Transverse colon (tissue), 4 donors: ENCODE results near the gene CORT. TPM values are rescaled to one million over a fixed set of nuclear protein-coding genes. Genes with fewer than 3 reads are reported as not detected.
A peak's percentile ranks its signal among the peaks of the same experiment; 100 is the strongest.
"Not testable (repeated sequence)": the region's sequence is repeated elsewhere in the genome, so short reads cannot be mapped to it uniquely, and the experiment has no call there.

Source experiments
- DNase-seq: peaks from one replicate; pipeline ENCODE4 v3.0.0-alpha.2; 2019
- H3K27ac ChIP-seq, 4 donors: fragments of 200-600 bp; sonication (generic); 2 replicates each; pipeline ENCODE4 v1.5.1; 2016 to 2018; ENCODE audit warnings: inconsistent platforms in 4 of 4
- H3K27me3 ChIP-seq: fragments of 200-600 bp; sonication (generic); 2 replicates; pipeline ENCODE4 v1.5.1; 2017; ENCODE audit warnings: inconsistent platforms
- H3K36me3 ChIP-seq, 4 donors: fragments of 200-600 bp; sonication (generic); 2 replicates each; pipeline ENCODE4 v1.5.1; 2017 to 2019; ENCODE audit warnings: inconsistent platforms in 4 of 4
- H3K4me1 ChIP-seq, 4 donors: fragments of 200-600 bp; sonication (generic); 2 replicates each; pipeline ENCODE4 v1.5.1; 2017 to 2020; ENCODE audit warnings: inconsistent platforms in 4 of 4
- H3K4me3 ChIP-seq, 4 donors: fragments of 200-600 bp; sonication (generic); 1 replicate in 1 of 4; 2 replicates in 3 of 4; pipeline versions ENCODE4 v1.5.1 to v1.6.1; 2017 to 2019; ENCODE audit warnings: inconsistent platforms in 4 of 4
- H3K9me3 ChIP-seq, 2 donors: fragments of 200-600 bp; sonication (generic); 2 replicates each; pipeline ENCODE4 v1.5.1; 2017 to 2019; ENCODE audit warnings: inconsistent platforms in 2 of 2
- CTCF ChIP-seq, 5 experiments: fragments of 200-600 bp in 3 of 5; fragments of 450-650 bp in 2 of 5; sonication (generic) in 3 of 5; IDR thresholded peaks; 1 replicate in 2 of 5; 2 replicates in 3 of 5; pipeline ENCODE4 v1.5.1; 2016 to 2017; ENCODE audit warnings: antibody characterized with exemption in 5 of 5, inconsistent platforms in 3 of 5, mild to moderate bottlenecking in 2 of 5, moderate library complexity in 1 of 5
- EP300 ChIP-seq: sonication (generic); formaldehyde crosslinking; IDR thresholded peaks from one replicate; pipeline ENCODE4 v1.6.1; 2017; ENCODE audit warnings: antibody characterized with exemption, low read depth
- POLR2A ChIP-seq: fragments of 450-650 bp; IDR thresholded peaks from one replicate; pipeline ENCODE4 v1.6.1; 2016; ENCODE audit warnings: antibody characterized with exemption, mild to moderate bottlenecking, moderate library complexity
- POLR2AphosphoS5 ChIP-seq, 3 donors: sonication (generic); formaldehyde crosslinking; IDR thresholded peaks; one replicate each; pipeline ENCODE4 v1.6.1; 2016; ENCODE audit warnings: antibody characterized with exemption in 3 of 3
- WGBS, 2 donors: methylation state at CpG; one replicate each; pipeline ENCODE4 v1.1.5; 2018; ENCODE audit warnings: low coverage in 1 of 2; 5-methylcytosine and 5-hydroxymethylcytosine counted together
- in situ Hi-C, 4 donors: fragments of 200-750 bp; cut with MboI; loops; one replicate each; pipeline versions ENCODE4 v1.15.0 to v1.15.1; 2017; ENCODE audit warnings: low sequenced_read_pairs in 3 of 4, low pct_ligation_motif_present in 1 of 4, low pct_unique_long_range_greater_than_20kb in 1 of 4
- intact Hi-C: fragments of 100-400 bp; cut with DNase I; formaldehyde crosslinking; loops from one replicate; pipeline ENCODE4 v1.15.1; 2023; ENCODE audit warnings: low total_unique reads
- total RNA-seq, 4 donors: library from RNA; depleted of rRNA; stranded (reverse); fragments of >200 nt; gene quantifications; one replicate each; pipeline ENCODE4 v1.1.0, GENCODE V29; 2016

Gene CORT
- total RNA-seq, 4 donors from 2014 or later = 1.1 to 6.4 (median 2.6) TPM; not detected in 1

DNA sequence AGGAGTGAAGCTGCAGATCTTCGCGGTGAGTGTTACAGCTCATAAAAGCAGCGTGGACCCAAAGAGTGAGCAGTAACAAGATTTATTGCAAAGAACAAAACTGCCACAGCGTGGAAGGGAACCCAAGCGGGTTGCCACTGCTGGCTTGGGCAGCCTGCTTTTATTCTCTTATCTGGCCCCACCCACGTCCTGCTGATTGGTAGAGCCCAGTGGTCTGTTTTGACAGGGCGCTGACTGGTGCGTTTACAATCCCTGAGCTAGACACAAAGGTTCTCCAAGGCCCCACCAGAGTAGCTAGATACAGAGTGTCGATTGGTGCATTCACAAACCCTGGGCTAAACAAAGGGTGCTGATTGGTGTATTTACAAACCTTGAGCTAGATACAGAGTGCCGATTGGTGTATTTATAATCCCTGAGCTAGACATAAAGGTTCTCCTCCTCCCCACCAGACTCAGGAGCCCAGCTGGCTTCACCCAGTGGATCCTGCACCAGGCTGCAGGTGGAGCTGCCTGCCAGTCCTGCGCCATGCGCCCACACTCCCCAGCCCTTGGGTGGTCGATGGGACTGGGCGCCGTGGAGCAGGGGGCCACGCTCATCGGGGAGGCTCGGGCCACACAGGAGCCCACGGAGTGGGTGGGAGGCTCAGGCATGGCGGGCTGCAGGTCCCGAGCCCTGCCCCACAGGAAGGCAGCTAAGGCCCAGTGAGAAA lies 23.9 kb upstream of the CORT start:
- in situ Hi-C loops (loop anchor here in 1 of 4 donors (10.0 kb wide), 1 partner anchor 51 kb away; no protein-coding TSS in a partner anchor), intact Hi-C loops (loop anchor here (5.0 kb wide), 1 partner anchor 49 kb away; no protein-coding TSS in a partner anchor)
- not testable (repeated sequence) for DNase-seq, H3K36me3 ChIP-seq, H3K9me3 ChIP-seq, H3K4me3 ChIP-seq, H3K4me1 ChIP-seq, H3K27me3 ChIP-seq, H3K27ac ChIP-seq
- WGBS, 2 donors = 70% methylated on average over 14 of the region's 21 CpGs; no CpG with 5 or more reads in 1 of the 2 donors
- TF ChIP-seq POLR2A (peak; percentile 15), POLR2AphosphoS5 (IDR thresholded peaks at IDR 0.05) (peak in 1 of 3 donors; percentile 12)

- H3K36me3 ChIP-seq, DNase-seq, H3K27me3 ChIP-seq, H3K4me3 ChIP-seq, H3K27ac ChIP-seq, H3K9me3 ChIP-seq: not testable (repeated sequence)
- intact Hi-C loops (loop anchor here (5.0 kb wide), 1 partner anchor 49 kb away; no protein-coding TSS in a partner anchor), in situ Hi-C loops (loop anchor here in 1 of 4 donors (10.0 kb wide), 1 partner anchor 52 kb away; no protein-coding TSS in a partner anchor)
- peaks cover 0 to 13% (median 10%) of the 10 kb centered on the region in 4 donors for H3K4me1 ChIP-seq
- 92% methylated on average over 4 of the region's 21 CpGs; no CpG with 5 or more reads in 1 of the 2 donors for WGBS, 2 donors
Measured at GRCh38 chr1:10426535-10426848, 23.3 kb upstream of the CORT start.

GRCh38 chr1:10428984-10429383 lies 20.8 kb upstream of the CORT start:
- no peak for DNase-seq
- Histone ChIP-seq H3K36me3 (no peaks in the 10 kb centered on the region), H3K4me1 (peaks cover 0 to 19% (median 14%) of the 10 kb centered on the region in 4 donors), H3K4me3 (no peak overlapping the region), H3K27me3 (no peaks in the 10 kb centered on the region), H3K9me3 (no peaks in the 10 kb centered on the region), H3K27ac (no peak overlapping the region)
- 80 to 92% methylated on average over 1 to 5 of the region's 5 CpGs for WGBS, 2 donors
- intact Hi-C loops = loop anchor here (5.0 kb wide), 1 partner anchor 52 kb away; no protein-coding TSS in a partner anchor
- no peak for TF ChIP-seq CTCF (IDR thresholded peaks at IDR 0.05)
- no peak for TF ChIP-seq POLR2A
- in situ Hi-C loops = loop anchor here in 1 of 4 donors (10.0 kb wide), 1 partner anchor 54 kb away; no protein-coding TSS in a partner anchor

- Histone ChIP-seq H3K27ac (peak overlapping the region; percentile 78 to 85 (median 82)), H3K27me3 (no peaks in the 10 kb centered on the region), H3K4me3 (peak overlapping the region; percentile 8 to 85 (median 68)), H3K4me1 (peaks cover 0 to 19% (median 14%) of the 10 kb centered on the region in 4 donors), H3K36me3 (no peaks in the 10 kb centered on the region), H3K9me3 (no peaks in the 10 kb centered on the region)
- peak; percentile 24 for DNase-seq
- TF ChIP-seq EP300 (no peak), POLR2AphosphoS5 (IDR thresholded peaks at IDR 0.05) (no peak), CTCF (IDR thresholded peaks at IDR 0.05) (no peak), POLR2A (no peak)
- in situ Hi-C loops (loop anchor here in 1 of 4 donors (10.0 kb wide), 2 partner anchors 55 to 65 kb away; no protein-coding TSS in a partner anchor), intact Hi-C loops (loop anchor here (2.0 to 5.0 kb wide), 2 partner anchors 53 to 65 kb away; no protein-coding TSS in a partner anchor)
- WGBS, 2 donors = 12 to 27% methylated on average over 3 to 16 of the region's 16 CpGs
Measured at GRCh38 chr1:10429868-10430215, 20.0 kb upstream of the CORT start.

DNA sequence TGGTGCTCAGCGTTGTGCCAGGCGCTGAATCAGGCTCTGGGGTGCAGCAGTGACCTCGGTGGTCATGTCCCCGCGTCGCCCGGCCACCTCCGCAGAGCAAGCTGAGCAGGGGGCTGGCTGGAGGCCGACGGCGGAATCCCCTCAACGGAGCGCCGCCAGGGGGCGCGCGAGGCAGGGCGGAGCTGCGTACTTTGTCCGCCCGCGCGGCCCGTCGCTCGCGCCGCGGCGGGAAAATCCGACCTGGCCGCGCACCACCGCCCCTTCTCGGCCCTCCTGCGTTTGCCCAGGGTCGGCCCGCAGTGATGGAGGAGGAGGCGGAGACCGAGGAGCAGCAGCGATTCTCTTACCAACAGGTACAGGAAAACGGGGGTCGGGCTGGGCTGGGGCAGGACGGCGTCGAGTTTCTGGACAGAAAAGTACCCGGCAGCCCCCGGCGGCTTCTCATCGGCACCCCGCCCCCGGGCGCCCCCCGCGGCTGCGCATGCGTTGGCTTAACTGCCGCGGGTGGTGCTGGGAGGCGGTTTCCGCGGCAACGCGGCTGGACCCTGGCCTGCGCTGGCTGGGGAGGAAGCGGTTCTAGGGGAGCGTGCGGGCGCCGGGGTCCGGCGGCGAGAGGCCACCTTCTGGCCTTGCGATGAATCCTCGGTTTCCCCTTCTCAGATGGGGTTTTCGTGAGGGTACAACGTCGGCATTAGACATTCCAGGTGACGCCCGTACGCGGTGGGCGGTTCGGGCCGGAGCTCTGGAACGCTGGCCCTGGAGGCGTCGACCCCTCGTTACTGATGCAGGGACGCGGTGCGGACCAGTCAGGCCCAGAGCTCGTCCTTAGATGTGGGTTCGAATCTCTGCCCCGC lies 19.4 kb upstream of the CORT start, which contains the start of gene CENPS:
Gene CENPS (plus strand): TSS at position 218 of the 854 bp plus-strand sequence. CDS start 85 bp downstream, at position 303.
- in situ Hi-C loops (loop anchor here in 1 of 4 donors (10.0 kb wide), 1 partner anchor 64 kb away; no protein-coding TSS in a partner anchor), intact Hi-C loops (loop anchor here (2.0 kb wide), 1 partner anchor 64 kb away; no protein-coding TSS in a partner anchor)
- peak; percentile 94 to 99 (median 98) for TF ChIP-seq CTCF (IDR thresholded peaks at IDR 0.05)
- TF ChIP-seq EP300 = no peak
- peak; percentile 9 to 43 (median 23) for TF ChIP-seq POLR2AphosphoS5 (IDR thresholded peaks at IDR 0.05)
- peak; percentile 37 for TF ChIP-seq POLR2A

More for the DNA sequence above, 19.4 kb upstream of the CORT start, which contains the start of gene CENPS:
- Histone ChIP-seq H3K4me1 (peaks cover 0 to 19% (median 14%) of the 10 kb centered on the region in 4 donors), H3K27ac (peak within 1 kb of the TSS; percentile 78 to 85 (median 82)), H3K9me3 (no peaks in the 10 kb centered on the region), H3K4me3 (peak within 1 kb of the TSS; percentile 52 to 85 (median 68)), H3K27me3 (no peaks in the 10 kb centered on the region), H3K36me3 (no peaks in the 10 kb centered on the region)
- 1% methylated on average over 93 of the region's 95 CpGs; no CpG with 5 or more reads in 1 of the 2 donors for WGBS, 2 donors
- DNase-seq = peak; percentile 95
